Stimulated activated naive CD8-positive, alpha-beta T cell treated with anti-CD3 and anti-CD28 coated beads, Interleukin-15, amount 100 ng/mL, for 72 hours (primary cell): Measurements from ENCODE around the gene TNFAIP8L1.
A peak's percentile ranks its signal among the peaks of the same experiment; 100 is the strongest.

Experiments
- ATAC-seq: fragments of 150-1000 bp; cut with Tn5 transposase; 2 replicates; pipeline ENCODE4 v1.10.0; 2021; ENCODE audit warnings: mild to moderate bottlenecking, moderate library complexity
- DNase-seq, 2 donors: peaks; one replicate each; pipeline ENCODE4 v3.0.0; 2021 to 2022
- H3K27ac Mint-ChIP-seq, 2 donors: one replicate each; pipeline ENCODE4 v1.8.0; 2022; ENCODE audit warnings: mild to moderate bottlenecking in 2 of 2, mixed read lengths in 2 of 2, moderate library complexity in 2 of 2
- H3K27me3 Mint-ChIP-seq: one replicate; pipeline ENCODE4 v1.8.0; 2022; ENCODE audit warnings: mixed read lengths
- H3K4me1 Mint-ChIP-seq: one replicate; pipeline ENCODE4 v1.8.0; 2022; ENCODE audit warnings: mild to moderate bottlenecking, mixed read lengths
- H3K4me3 Mint-ChIP-seq, 2 donors: one replicate each; pipeline ENCODE4 v1.8.0; 2022; ENCODE audit warnings: mild to moderate bottlenecking in 2 of 2, mixed read lengths in 2 of 2, moderate library complexity in 1 of 2
- H3K9me3 Mint-ChIP-seq, 2 donors: one replicate each; pipeline ENCODE4 v1.8.0; 2022; ENCODE audit warnings: mixed read lengths in 2 of 2

TNFAIP8L1 gene

DNA sequence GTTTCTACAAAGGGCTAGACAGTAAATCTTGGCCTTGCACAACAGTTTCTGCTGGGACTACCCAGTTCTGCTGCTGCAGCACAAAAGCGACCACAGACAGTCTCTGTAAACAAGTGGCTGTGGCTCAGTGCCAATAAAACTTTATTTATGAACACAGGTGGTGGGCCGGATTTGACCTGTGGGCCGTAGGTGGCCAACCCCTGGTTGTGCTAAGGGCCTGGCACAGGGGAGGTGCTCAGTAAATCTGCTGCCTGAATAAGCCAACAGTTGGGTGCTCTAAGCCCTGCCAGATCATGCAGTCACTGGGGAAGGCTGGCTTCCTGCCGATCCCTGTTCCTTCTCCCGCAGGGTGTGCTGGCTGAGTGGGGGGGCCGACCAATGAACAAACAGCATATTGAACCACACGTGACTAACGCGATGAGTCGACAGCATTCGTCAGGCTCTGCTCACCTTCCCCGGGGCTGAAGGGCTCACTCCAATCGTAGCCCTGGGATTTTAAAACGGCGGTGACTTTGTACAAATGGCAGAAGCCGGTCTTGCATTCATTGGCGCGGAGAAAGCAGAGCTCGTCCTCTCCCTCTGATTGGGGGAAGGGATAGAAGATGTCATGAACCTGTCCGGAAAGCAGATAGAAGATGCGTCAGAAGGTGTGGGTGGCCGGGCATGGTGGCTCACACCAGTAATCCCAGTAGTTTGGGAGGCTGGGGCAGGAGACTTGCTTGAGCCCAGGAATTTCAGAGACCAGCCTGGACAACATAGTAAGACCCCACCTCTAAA is 55.1 kb downstream of the TNFAIP8L1 start:
- DNase-seq (no peak), ATAC-seq (no peak)
- H3K27me3 Mint-ChIP-seq: no peaks in the 10 kb centered on the region
- no peaks in the 10 kb centered on the region for H3K4me1 Mint-ChIP-seq
- H3K27ac Mint-ChIP-seq: peak overlapping the region in 1 of 2 donors; percentile 74
- H3K4me3 Mint-ChIP-seq: no peak overlapping the region
- H3K9me3 Mint-ChIP-seq: no peaks in the 10 kb centered on the region

- Mint-ChIP-seq H3K27ac (peak overlapping the region in 1 of 2 donors; percentile 71), H3K9me3 (no peaks in the 10 kb centered on the region), H3K4me3 (no peak overlapping the region), H3K27me3 (no peaks in the 10 kb centered on the region), H3K4me1 (no peaks in the 10 kb centered on the region)
- ATAC-seq (no peak), DNase-seq (no peak)
Observed at GRCh38 chr19:4695224-4695731, 56.0 kb downstream of the TNFAIP8L1 start.

- ATAC-seq (no peak), DNase-seq (no peak)
- H3K4me3 Mint-ChIP-seq: no peak overlapping the region
- no peaks in the 10 kb centered on the region for H3K9me3 Mint-ChIP-seq
- no peaks in the 10 kb centered on the region for H3K27me3 Mint-ChIP-seq
- H3K4me1 Mint-ChIP-seq: no peaks in the 10 kb centered on the region
- peak overlapping the region in 1 of 2 donors; percentile 71 for H3K27ac Mint-ChIP-seq
Observed at GRCh38 chr19:4697304-4697703, 58.0 kb downstream of the TNFAIP8L1 start.

DNA sequence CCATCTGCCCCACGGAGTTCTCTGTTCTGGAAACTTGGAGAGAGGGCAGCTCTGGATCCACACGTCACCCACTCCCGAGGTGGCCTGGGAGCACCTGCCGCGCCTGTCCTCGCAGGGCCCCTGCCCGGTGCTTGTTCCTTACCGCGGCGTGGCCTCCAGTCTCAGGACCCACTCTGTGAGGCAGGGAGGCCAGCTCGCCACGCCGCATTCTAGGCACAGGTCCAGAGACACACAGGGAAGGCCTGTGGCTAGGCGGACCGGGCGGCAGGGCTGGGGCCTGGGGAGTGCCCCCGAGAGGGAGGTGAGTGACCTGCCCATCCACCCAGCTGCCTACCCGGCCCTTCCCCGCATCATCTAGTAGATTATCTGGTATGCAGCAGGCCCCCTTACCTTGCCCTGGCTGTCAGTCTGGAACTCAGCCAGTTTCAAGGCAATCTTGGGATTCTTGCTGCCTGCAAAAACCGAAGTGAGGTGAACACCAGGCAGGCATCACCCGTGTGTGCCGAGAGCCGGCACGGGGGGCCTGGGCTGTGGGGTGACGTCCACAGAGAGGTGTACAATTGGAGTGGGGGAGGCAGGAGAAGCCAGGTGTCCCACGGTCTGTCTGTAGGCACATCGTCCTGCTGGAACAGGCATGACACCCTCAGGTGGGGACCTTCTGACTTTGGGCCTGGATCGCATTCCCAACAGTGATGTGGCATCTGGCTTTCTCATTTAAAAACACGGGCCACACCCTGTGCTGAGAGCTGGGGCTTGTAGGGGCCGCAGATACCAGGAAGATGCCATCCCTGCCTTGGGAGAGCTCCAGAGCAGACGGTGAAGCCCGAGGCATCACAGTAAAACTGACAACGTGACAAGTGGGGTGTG is 60.7 kb downstream of the TNFAIP8L1 start:
- no peak overlapping the region for H3K4me3 Mint-ChIP-seq
- peak overlapping the region in 1 of 2 donors; percentile 42 for H3K27ac Mint-ChIP-seq
- H3K9me3 Mint-ChIP-seq: no peaks in the 10 kb centered on the region
- no peak for DNase-seq
- no peaks in the 10 kb centered on the region for H3K4me1 Mint-ChIP-seq
- ATAC-seq: no peak
- no peaks in the 10 kb centered on the region for H3K27me3 Mint-ChIP-seq

DNA sequence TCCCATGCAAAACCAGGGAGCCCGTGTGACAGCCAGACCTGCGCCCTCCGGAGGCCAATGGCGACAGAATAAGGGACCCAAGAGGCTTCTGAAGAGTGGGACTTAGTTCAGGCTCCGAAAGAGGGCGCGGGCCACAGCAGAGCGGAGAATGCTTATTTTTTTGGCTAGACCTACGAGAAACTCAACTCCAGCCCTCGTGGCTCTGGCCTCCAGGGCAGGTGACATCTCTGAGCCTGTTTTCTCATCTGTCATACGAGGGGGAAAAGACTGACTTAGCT is 61.3 kb downstream of the TNFAIP8L1 start:
- ATAC-seq (no peak), DNase-seq (no peak)
- Mint-ChIP-seq H3K4me3 (no peak overlapping the region), H3K4me1 (no peaks in the 10 kb centered on the region), H3K27me3 (no peaks in the 10 kb centered on the region), H3K9me3 (no peaks in the 10 kb centered on the region), H3K27ac (no peak overlapping the region)

DNA sequence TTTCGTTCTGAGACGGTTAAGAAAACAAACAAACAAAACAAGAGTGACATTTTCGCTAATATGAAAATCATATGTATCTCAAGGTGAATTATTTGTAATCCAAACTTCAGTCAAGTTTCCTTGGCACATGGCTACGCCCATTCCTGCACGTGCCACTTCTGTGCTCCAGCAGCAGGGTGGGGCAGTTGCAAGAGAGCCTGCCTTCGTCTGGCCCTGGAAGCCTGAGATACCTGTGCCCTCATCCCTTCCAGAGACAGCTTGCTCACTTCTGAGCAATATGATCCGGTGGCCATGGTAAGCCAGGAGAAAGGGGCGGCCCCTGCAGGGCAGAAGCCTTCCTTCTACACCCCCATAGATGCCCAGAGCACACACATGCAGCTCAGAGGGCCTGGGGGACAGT is 62.2 kb downstream of the TNFAIP8L1 start:
- ATAC-seq: no peak
- Mint-ChIP-seq H3K27ac (peak overlapping the region in 1 of 2 donors; percentile 88), H3K27me3 (no peaks in the 10 kb centered on the region), H3K9me3 (no peaks in the 10 kb centered on the region), H3K4me1 (no peaks in the 10 kb centered on the region), H3K4me3 (no peak overlapping the region)
- DNase-seq: no peak

GRCh38 chr19:4702764-4703163 is 63.4 kb downstream of the TNFAIP8L1 start:
- DNase-seq: no peak
- H3K4me3 Mint-ChIP-seq: no peak overlapping the region
- H3K27me3 Mint-ChIP-seq: no peaks in the 10 kb centered on the region
- H3K9me3 Mint-ChIP-seq: no peaks in the 10 kb centered on the region
- ATAC-seq: no peak
- H3K27ac Mint-ChIP-seq: peak overlapping the region in 1 of 2 donors; percentile 88
- H3K4me1 Mint-ChIP-seq: no peaks in the 10 kb centered on the region

GRCh38 chr19:4703671-4704316 is 64.5 kb downstream of the TNFAIP8L1 start:
- no peak overlapping the region for H3K4me3 Mint-ChIP-seq
- no peaks in the 10 kb centered on the region for H3K9me3 Mint-ChIP-seq
- H3K27ac Mint-ChIP-seq: peak overlapping the region in 1 of 2 donors; percentile 78
- DNase-seq (no peak), ATAC-seq (no peak)
- no peaks in the 10 kb centered on the region for H3K4me1 Mint-ChIP-seq
- H3K27me3 Mint-ChIP-seq: no peaks in the 10 kb centered on the region

GRCh38 chr19:4704317-4704673 is 65.0 kb downstream of the TNFAIP8L1 start:
- H3K4me1 Mint-ChIP-seq: peaks cover 4% of the 10 kb centered on the region
- no peaks in the 10 kb centered on the region for H3K27me3 Mint-ChIP-seq
- no peak for DNase-seq
- H3K9me3 Mint-ChIP-seq: no peaks in the 10 kb centered on the region
- ATAC-seq: no peak
- H3K27ac Mint-ChIP-seq: peak overlapping the region in 1 of 2 donors; percentile 87
- no peak overlapping the region for H3K4me3 Mint-ChIP-seq
